IMR-90 (cell line): Measurements from ENCODE around the gene PPP1R15A.

Experiments
- CEBPB ChIP-seq: IDR thresholded peaks from 2 replicates; pipeline ENCODE4 v1.6.1; 2012; ENCODE audit warnings: low read depth, low read length, improper control_type of control experiment
- FOS ChIP-seq: fragments of 150-350 bp; IDR thresholded peaks from 2 replicates; pipeline ENCODE4 v1.6.1; 2016; ENCODE audit warnings: low read depth, low read length
- MAFK ChIP-seq: IDR thresholded peaks from 2 replicates; pipeline ENCODE4 v1.6.1; 2012; ENCODE audit warnings: low read depth, low read length, improper control_type of control experiment
- MAZ ChIP-seq: IDR thresholded peaks from 2 replicates; pipeline ENCODE4 v1.6.1; 2012; ENCODE audit warnings: low read depth, mild to moderate bottlenecking, low read length, improper control_type of control experiment, moderate library complexity, borderline replicate concordance
- MXI1 ChIP-seq: IDR thresholded peaks from 2 replicates; pipeline ENCODE4 v1.6.1; 2012; ENCODE audit warnings: low read depth, mild to moderate bottlenecking, low read length, moderate library complexity, borderline replicate concordance
- POLR2A ChIP-seq: IDR thresholded peaks from 2 replicates; pipeline ENCODE4 v1.6.1; 2012; ENCODE audit warnings: mild to moderate bottlenecking, low read depth, low read length
- RAD21 ChIP-seq: IDR thresholded peaks from 2 replicates; pipeline ENCODE4 v1.6.1; 2012; ENCODE audit warnings: low read length, improper control_type of control experiment
- RCOR1 ChIP-seq: IDR thresholded peaks from 2 replicates; pipeline ENCODE4 v1.6.1; 2012; ENCODE audit warnings: mild to moderate bottlenecking, low read length, improper control_type of control experiment; ENCODE audit not compliant: insufficient replicate concordance
- RFX5 ChIP-seq: IDR thresholded peaks from 2 replicates; pipeline ENCODE4 v1.8.0; 2012; ENCODE audit warnings: low read depth, mild to moderate bottlenecking, low read length, moderate library complexity
- SMC3 ChIP-seq: fragments of 150-350 bp; IDR thresholded peaks from 2 replicates; pipeline ENCODE4 v1.6.1; 2016; ENCODE audit warnings: low read depth, mild to moderate bottlenecking, antibody characterized with exemption, low read length, moderate library complexity
- TF ChIP-seq, protein P1 (sequence below): conservative IDR thresholded peaks from 2 replicates; pipeline ENCODE4 v1.5.1; 2012; ENCODE audit warnings: mild to moderate bottlenecking, low read depth, low read length, improper control_type of control experiment
- TF ChIP-seq, protein P2 (sequence below): fragments of 150-350 bp; IDR thresholded peaks from 2 replicates; pipeline ENCODE4 v1.6.1; 2017; ENCODE audit warnings: mild to moderate bottlenecking, antibody characterized with exemption, low read length, low read depth

DNA sequence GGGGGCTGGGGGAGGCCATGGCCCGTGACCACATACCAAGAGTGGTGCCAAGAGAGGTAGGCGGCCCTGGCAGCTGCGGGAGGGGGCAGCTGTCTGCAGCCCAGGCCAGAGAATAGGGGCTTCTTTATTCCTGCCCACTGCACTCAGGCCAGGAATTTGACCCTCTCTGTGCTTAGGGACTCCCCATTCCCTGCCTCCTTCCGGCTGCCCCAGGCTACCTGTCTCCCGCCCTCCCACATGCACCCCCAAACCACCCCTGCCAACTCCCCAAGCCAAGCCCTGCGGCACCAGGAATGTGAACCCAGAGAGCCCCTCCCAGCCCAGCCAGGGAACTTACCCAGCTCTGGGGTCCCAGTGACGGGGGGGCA lies 4.5 kb upstream of the PPP1R15A start:
- TF ChIP-seq CEBPB (no peak), MAFK (no peak), RFX5 (no peak), RAD21 (no peak), POLR2A (no peak), MAZ (no peak), SMC3 (no peak), FOS (no peak), MXI1 (no peak), RCOR1 (no peak)
- TF ChIP-seq, protein P1, sequence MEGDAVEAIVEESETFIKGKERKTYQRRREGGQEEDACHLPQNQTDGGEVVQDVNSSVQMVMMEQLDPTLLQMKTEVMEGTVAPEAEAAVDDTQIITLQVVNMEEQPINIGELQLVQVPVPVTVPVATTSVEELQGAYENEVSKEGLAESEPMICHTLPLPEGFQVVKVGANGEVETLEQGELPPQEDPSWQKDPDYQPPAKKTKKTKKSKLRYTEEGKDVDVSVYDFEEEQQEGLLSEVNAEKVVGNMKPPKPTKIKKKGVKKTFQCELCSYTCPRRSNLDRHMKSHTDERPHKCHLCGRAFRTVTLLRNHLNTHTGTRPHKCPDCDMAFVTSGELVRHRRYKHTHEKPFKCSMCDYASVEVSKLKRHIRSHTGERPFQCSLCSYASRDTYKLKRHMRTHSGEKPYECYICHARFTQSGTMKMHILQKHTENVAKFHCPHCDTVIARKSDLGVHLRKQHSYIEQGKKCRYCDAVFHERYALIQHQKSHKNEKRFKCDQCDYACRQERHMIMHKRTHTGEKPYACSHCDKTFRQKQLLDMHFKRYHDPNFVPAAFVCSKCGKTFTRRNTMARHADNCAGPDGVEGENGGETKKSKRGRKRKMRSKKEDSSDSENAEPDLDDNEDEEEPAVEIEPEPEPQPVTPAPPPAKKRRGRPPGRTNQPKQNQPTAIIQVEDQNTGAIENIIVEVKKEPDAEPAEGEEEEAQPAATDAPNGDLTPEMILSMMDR = no peak
- TF ChIP-seq, protein P2, sequence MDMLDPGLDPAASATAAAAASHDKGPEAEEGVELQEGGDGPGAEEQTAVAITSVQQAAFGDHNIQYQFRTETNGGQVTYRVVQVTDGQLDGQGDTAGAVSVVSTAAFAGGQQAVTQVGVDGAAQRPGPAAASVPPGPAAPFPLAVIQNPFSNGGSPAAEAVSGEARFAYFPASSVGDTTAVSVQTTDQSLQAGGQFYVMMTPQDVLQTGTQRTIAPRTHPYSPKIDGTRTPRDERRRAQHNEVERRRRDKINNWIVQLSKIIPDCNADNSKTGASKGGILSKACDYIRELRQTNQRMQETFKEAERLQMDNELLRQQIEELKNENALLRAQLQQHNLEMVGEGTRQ = no peak
